Globus pallidus (tissue), 1 donor: ENCODE measurements around the gene TMEM156.
"Not testable (repeated sequence)": the region's sequence is repeated elsewhere in the genome, so short reads cannot be mapped to it uniquely, and the experiment has no call there.

Experiments used
- DNase-seq: peaks from one replicate; pipeline ENCODE4 v3.0.0-alpha.2; 2015; ENCODE audit warnings: low spot score

The TMEM156 gene

DNA sequence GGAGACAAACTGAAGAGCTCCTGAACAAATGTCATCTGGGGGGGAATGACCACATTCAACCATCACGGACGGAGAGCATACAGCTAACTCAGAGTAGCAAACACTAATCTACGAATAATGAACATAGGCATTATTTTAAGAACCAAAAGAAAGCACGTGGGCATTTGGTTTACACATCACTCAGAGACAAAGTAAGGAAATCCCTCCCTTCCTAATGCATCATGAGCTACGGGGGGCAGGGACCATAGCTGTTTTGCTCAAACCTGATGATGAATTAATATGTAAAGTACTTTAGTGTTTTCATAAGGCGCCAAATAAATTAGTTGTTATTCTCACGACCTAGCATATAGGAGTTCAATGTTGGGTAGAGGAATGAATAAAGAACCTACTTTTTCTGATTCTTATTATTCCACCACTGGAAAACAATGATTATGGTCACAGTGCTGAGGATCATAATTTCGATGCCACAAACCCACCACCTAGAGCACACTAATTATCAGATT, 11.7 kb upstream of the TMEM156 start:
- peak; percentile 58 for DNase-seq

DNA sequence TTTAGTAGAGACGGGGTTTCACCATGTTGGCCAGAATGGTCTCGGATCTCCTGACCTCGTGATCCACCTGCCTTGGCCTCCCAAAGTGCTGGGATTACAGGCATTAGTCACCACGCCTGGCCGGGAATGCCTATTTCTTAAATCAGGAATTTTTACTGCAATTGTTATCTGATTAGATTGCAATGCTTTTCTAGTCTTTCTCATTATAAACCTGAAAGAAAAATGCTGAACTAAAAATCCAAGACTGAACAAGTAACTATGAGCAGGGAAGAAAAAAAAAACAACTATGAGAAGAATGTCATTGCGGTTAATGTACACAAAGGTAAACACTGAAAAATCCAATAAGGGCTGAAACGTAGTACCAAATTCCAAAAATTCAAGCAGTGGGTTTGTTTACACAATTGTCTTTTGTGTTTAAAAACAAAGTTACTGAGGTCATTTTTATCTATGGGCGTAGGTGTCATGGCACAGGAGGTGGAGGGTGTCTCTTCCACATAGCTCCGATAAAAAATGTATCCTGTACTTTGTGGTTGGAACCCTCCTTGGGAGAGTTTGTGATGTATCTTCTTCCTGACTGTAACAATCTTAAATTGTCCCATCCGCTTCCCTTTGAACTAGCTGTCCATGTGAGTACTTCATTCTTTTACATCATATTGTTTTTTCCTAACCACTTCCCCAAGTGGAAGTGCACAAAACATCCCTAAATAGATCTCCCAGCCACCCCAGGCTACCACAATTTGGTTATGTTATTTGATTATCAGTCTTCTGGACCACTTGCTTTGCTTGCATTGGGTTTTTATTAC, 11.1 kb upstream of the TMEM156 start:
- no peak for DNase-seq

DNA sequence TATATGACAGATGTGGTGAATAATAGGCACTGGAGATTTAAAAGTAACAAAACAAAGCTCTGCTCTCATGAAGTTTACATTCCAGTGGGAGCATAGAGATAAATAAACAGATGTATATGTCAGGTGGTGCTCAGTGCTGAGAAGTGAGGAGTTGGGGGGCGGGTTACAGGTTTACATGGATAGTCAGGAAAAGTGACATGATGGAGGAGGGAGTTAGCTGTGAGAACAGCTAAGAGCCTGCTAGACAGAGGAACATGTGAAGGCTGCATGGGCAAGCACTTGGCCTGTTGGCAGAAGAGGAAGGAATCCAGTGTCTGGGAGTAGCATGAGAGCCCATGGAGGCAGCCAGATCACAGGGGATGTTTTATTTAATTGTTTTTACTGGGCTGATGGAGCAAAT, 10.2 kb upstream of the TMEM156 start:
- peak; percentile 58 for DNase-seq

DNA sequence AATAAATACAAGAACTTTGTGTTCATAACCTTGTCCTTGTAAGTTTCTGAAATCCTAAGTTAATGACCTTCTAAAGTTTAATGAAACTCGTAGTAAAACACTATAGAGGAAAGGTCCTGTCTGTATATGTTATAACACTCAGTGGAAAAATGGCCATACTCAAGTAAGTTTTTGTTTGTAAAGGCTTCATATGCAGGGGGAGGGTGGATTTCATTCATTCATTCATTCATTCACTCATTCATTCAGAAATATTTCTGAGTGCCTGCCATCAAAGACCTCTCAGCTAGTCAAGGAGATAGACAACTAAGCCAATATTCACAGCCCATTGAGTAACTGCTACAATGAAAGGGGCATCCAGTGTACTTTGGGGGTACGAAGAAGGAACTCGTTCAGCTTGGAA, 6.9 kb upstream of the TMEM156 start:
- no peak for DNase-seq

DNA sequence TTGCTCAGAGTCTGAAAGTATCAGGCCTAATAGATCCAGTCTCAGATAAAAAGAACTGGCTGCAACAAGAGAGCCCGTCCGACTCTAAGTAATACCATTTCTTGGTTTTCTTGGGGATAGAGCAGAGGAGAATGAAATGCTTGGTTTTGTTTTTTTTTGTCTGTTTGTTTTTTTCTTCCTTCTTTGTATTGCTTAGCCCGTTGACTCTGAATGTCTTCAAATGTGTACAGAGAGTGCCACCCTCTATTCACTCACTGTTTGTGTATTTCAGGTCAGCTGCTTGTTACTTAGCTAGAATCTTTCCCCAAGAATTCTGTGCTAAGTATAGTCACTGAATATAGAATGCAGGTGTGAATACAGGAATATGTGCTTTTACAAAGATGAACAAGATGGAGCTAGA, 5.7 kb upstream of the TMEM156 start:
- no peak for DNase-seq

DNA sequence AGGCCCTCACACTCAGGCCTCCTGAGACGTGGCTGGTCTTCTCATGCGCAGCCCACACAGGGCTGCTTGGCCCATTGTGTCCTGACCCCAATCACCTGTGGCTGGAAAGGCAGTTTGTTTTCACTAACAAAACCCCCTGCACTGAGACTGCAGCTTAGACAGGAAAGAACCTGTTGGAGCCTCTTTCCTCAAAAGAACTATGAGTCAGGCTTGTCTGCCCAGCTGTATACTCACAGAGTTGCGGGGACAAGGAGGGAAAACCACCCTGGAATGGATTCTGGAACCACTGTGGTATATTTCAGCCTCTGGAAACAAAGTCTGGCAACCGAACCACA, 5.2 kb upstream of the TMEM156 start:
- no peak for DNase-seq

DNA sequence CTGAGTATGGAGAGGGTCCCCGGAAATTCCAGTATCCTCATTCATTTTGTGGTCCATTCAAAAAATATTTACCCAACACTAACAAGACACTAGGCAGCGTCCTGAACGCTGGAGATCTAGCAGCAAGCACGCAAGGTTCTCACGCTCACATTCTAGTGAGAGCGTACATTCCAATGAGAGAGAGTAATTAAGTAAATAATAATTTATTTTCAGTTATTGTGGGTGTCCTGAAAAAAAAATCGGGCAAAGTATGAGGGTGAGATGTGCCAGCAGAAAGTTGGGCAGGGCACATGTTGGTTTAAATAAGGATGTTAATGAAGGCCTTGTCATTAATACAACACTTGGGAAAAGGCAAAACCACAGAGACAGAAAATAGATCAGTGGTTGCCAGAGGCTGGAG, 4.0 kb upstream of the TMEM156 start:
- DNase-seq: no peak

DNA sequence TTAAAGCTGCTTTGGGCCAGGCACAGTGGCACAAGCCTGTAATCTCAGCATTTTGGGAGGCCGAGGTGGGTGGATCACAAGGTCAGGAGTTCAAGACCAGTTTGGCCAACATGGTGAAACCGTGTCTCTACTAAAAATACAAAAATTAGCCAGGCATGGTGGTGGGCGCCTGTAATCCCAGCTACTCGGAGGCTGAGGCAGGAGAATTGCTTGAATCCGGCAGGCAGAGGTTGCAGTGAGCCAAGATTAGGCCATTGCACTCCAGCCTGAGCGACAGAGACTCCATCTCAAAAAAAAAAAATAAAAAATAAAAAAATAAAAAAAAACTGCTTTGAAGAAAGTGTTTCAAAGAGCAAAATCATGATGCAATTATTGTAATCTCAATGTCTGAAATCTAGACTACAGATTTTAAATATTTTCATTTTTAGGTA, 604 bp downstream of the TMEM156 start:
- not testable (repeated sequence) for DNase-seq

DNA sequence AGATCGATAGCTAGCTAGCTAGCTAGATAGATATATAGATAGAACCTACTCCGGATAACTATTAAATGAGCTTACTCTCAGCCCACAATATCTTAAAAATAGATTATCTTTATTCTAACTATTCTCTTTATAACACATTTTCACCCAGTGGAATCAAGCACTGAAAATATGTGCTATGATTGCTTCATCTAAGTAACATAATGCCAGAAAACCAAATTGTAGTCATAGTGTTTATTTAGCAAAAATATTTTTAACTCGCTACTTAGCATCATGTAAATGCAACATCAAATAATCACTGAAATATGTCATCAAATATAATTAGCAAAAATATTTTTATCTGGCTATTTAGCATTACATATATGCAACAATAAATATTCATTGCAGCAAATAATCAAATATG, 1.5 kb downstream of the TMEM156 start:
- DNase-seq: no peak

DNA sequence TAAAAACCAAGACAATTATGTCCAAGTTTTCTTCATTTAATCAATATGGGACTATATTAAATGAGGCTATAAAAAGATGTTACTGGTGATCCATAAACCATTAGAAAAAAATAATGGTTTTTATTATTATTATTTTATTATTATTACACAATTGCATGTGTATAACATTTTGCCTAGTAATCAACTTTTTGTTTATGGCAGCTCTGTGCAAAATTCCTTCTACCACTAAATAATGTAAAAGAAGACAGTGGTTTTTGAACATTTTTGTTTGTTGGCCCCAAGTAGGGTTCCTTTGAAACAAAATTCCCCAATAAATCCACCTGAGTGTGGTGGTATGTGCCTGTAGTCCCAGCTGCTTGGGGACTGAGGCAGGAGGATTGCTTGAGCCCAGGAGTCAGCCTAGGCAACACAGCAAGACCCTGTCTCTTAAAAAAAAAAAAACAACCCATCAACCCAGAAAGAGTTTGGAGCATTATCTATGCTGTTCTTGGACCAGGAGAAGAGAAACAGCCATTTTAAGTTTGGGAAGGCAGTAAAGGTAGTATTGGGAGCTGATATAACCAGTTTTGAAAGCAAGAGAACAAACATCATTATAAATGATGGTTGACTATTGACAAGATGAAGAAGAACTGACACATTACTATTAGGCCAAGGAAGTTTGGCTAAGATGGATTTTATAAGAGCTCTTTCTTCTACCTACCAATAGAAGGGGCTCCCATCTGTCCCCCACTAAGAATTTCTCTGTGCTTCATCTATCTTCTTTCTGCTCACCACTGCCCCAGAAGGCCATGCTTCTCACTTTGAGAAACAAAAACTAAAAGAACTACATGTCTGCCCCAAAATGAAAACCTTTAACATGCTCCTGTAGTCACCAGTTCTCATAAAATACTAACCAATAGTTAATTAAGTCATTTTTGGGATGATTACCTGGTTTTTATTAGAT, 2.2 kb downstream of the TMEM156 start:
- DNase-seq: no peak

DNA sequence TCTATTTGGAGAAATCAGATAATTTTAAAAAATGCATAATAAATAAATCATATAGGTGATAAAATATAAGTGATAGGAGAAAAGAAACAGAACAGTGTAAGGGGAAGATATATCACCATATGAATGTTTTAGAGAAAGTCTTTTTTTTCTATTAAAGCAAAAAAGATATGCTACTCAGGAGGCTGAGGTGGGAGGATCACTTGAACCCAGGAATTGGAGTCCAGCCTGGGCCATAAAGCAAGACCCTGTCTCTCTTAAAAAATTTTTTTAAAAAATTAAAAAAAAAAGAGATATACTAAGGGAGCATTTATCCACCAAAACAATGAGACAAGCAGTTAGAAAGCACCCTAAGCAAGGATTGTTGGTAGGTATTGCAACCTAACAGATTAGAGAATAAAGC, 6.1 kb downstream of the TMEM156 start:
- DNase-seq: no peak

DNA sequence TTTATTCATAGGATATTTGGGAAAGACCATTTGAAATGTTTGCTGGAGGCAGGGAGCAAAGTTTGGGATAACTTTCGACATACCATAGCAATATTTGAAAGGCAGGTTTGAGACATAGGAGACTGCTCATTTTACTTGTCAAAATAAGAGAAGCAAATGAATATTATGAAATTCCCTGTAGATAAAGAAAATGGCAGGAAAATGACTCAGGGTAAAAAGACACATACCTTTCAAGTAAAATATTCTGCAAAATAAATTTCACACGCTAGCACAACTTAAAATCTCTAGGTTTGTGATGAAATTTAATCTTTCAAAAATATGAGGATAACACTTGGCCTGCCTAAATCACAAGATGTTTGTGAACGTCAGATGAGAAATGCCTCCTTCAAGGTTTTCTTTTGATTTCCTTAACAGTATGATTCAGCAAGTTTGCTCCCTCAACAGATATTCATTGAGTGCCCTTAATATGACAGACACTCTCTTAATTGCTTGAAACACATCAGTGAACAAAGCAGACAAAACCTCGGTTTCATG, 6.6 kb downstream of the TMEM156 start:
- no peak for DNase-seq

DNA sequence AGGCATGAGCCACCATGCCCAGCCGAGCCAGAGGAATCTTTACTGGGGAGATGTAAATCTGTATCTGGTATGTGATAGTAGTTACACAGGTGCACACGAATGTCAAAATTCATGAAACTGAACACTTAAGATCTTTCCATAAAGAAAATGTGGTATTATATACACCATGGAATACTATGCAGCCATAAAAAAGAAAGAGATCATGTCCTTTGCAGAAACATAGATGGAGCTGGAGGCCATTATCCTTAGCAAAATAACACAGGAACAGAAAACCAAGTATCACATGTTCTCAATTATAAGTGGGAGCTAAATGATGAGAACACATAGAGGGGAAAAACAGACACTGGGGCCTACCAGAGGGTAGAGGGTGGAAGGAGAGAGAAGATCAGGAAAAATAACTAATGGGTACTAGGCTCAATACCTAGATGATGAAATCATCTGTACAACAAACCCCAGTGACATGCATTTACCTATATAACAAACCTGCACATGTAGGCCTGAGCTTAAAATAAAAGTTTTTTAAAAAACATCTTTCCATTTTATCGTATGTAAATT, 7.8 kb downstream of the TMEM156 start:
- no peak for DNase-seq

DNA sequence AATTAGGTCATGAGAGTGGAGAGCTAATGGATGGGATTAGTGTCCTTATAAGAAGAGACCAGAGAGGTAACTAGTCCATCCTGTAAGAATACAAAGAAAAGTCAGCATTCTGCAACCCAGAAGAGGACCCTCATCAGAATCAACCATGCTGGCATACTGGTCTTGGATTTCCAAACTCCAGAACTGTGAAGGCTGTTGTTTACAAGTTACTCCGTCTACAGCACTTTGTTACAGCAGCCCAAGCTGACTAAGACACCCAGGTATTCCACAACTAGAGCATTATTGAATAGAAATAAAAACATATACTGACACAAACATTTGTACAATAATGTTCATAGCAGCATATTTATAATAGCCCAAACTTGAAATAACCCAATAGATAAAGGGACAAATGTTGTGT, 9.2 kb downstream of the TMEM156 start:
- DNase-seq: no peak

DNA sequence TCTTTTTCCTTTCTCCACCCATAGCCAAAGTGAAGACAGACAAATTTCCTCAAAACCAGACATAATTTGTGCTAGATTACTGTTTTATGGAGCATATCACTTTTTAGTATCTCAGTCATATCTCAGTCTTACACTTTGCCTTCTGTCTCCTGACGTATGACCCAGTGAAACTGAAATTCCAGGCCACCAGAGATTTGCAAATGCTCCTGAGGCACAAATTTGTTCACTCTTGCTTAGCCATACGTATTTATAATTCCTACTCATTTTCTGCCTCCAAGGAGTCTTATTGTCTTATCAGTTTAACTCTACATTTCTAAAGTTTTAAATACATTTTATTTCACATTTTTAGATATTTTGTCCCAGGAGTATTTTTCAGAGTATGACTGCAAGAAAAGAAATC, 10.0 kb downstream of the TMEM156 start:
- DNase-seq: no peak

DNA sequence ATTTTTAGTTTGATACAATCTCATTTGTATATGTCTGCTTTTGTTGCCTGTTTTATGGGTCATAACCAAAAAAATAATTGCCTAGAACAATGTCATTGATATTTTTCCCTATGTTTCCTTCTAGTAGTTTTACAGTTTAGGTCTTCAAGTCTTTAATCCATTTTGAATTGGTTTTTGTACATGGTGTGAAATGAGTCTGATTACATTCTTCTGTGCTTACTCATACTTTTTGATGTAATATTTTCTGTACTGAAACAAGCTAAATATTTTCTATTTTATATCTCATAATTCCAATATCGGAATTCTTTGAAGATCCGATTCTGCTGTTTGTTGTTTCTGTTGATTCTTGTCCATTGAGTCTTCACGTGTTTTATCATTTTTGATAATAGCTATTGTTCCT, 10.6 kb downstream of the TMEM156 start:
- no peak for DNase-seq

DNA sequence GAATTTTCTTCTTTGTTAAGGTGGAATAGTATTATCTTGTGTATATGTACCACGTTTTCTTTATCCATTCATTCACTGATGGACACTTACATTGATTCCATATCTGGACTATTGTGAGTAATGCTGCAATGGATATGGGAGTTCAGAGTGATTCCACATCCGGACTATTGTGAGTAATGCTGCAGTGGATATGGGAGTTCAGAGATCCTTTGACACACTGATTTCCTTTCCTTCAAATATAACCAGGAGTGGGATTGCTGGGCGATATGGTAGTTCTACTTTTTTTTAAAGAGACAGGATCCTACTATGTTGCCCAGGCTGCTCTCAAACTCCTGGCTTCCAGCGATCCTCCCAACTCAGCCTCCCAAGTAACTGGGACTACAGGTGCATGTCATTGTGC, 12.1 kb downstream of the TMEM156 start:
- DNase-seq: no peak

DNA sequence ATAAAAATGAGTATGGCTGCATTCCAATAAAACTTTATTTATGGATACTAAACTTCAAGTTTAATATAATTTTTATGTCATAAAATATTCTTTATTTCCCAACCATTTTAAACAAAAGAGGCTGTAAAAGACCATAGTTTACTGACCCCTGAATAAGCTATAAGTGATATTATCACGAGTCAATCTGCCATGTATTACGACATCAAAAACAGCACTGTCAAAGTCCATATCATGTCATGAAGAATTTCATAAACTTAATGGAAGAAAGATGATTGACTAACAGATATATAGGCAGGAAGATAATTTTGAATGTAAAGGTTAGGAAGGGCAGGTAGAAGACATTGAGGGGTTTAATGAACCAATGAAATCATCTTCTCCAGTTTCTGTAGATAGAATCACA, 18.2 kb downstream of the TMEM156 start:
- no peak for DNase-seq

DNA sequence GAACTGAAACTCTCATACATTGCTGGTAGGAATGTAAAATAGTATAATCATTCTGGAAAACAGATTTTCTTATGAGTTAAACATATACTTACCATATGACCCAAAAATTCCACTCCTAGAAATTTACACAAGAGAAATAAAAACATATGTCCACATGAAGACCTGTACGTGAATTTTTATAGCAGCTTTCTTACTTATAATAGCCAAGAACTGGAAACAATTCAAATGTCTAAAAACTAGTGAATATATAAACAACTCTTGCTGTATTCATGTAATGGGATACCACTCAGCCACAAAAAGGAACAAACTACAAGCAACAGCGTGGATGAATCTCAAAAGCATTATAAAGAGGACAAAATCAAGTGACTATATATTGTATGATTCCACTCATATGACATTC, 27.5 kb downstream of the TMEM156 start:
- no peak for DNase-seq

DNA sequence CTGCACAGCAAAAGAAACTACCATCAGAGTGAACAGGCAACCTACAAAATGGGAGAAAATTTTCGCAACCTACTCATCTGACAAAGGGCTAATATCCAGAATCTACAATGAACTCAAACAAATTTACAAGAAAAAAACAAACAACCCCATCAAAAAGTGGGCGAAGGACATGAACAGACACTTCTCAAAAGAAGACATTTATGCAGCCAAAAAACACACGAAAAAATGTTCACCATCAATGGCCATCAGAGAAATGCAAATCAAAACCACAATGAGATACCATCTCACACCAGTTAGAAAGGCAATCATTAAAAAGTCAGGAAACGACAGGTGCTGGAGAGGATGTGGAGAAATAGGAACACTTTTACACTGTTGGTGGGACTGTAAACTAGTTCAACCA, 30.2 kb downstream of the TMEM156 start:
- not testable (repeated sequence) for DNase-seq

DNA sequence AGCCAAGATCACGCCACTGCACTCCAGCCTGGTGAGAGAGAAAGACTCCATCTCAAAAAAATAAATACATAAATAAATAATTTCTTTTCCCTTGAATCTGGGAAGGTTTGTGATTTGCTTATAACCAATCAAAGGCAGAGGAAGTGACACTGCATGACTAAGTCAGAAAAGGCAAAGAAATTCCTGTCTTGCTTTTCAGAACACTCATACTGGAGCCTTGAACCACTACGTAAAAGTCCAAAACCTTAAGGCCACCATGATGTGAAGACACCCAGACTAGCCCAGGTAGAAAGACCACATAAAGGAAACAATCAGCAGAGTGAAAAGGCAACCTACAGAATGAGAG, 36.6 kb downstream of the TMEM156 start:
- DNase-seq: no peak

DNA sequence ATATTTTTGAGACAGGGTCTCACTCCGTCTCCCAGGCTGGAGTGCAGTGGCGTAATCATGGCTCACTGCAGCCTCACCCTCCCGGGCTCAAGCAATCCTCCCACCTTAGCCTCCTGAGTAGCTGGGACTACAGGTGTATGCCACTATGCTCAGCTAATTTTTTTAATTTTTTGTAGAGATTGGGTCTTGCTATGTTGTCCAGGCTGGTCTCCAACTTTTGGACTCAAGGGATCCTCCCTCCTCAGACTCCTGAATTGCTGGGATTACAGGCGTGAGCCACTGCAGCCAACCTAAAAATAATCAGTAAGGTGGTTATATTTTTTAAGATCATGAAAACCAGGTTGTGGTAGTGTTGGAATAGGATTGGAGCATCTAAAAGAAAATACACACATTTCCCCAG, 38.1 kb downstream of the TMEM156 start:
- no peak for DNase-seq

DNA sequence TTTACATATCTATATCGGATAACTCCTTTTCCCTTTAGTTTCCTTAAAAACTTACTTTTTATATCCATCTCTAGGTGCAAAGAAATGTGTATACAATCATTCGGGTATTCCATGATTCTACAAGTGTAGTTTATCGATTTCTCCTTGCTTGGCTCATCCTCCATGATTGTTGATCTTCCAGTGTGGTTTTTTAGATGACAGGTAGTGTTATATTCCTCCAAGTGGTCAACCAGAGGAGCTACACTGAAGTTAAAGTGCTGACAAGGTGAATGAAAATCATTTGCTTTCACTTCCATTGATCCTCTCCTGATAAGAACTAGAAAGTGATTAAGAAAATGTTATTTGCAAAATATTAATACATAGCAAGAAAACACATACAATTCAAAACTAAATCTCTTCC, 38.5 kb downstream of the TMEM156 start:
- no peak for DNase-seq
